Pulmonary artery endothelial cell (primary cell): ENCODE results near the gene OR8B2. TPM values are rescaled to one million over a fixed set of nuclear protein-coding genes. Genes with fewer than 3 reads are reported as not detected.

Experiments used
- total RNA-seq: library from RNA; depleted of rRNA; stranded (reverse); fragments of >200 nt; gene quantifications from 2 replicates; pipeline ENCODE4 v1.2.3, GENCODE V29; 2014

Gene OR8B2
- total RNA-seq, 1 donor from 2014 or later: not detected

Other genes starting within 250 kb of the OR8B2 start
- not detected in 2 replicates for gene OR10D3, start 201.2 kb downstream of the OR8B2 start, total RNA-seq
- gene OR8G1, start 143.4 kb downstream of the OR8B2 start, total RNA-seq: not detected in 2 replicates
- gene OR8G5, start 128.1 kb downstream of the OR8B2 start, total RNA-seq: not detected in 2 replicates
- gene OR8D1, start 70.5 kb downstream of the OR8B2 start, total RNA-seq: not detected in 2 replicates
- not detected in 2 replicates for gene OR8D2, start 64.3 kb downstream of the OR8B2 start, total RNA-seq
- gene OR8B3, start 14.5 kb upstream of the OR8B2 start, total RNA-seq: not detected in 2 replicates
- gene OR8B4, start 40.4 kb upstream of the OR8B2 start, total RNA-seq: not detected in 2 replicates
- not detected in 2 replicates for gene OR8B8, start 61.2 kb upstream of the OR8B2 start, total RNA-seq
- gene OR8B12, start 159.2 kb upstream of the OR8B2 start, total RNA-seq: not detected in 2 replicates
- gene OR8A1, start 185.5 kb upstream of the OR8B2 start, total RNA-seq: not detected in 2 replicates
- not detected in 2 replicates for gene PANX3, start 226.9 kb upstream of the OR8B2 start, total RNA-seq
- 16.1 and 19.4 TPM in 2 replicates for gene TBRG1, start 238.4 kb upstream of the OR8B2 start, total RNA-seq